PC-9 (cell line): ENCODE results near the gene XKR7.

Experiments
- CTCF ChIP-seq: fragments of 200-600 bp; sonication (generic); conservative IDR thresholded peaks from 2 replicates; pipeline ENCODE4 v1.6.1; 2017; ENCODE audit warnings: mixed run types, antibody characterized with exemption, mild to moderate bottlenecking, moderate library complexity
- EZH2 ChIP-seq: fragments of 200-600 bp; sonication (generic); IDR thresholded peaks from 2 replicates; pipeline ENCODE4 v1.8.0; 2017; ENCODE audit warnings: antibody characterized with exemption, low read depth

GRCh38 chr20:31943052-31943471 lies 24.9 kb upstream of the XKR7 start:
- TF ChIP-seq CTCF (no peak), EZH2 (no peak)
